Inferior parietal cortex (tissue), 1 donor: ENCODE data around the gene DRD5.
A peak's percentile ranks its signal among the peaks of the same experiment; 100 is the strongest.
"Not testable (repeated sequence)": the region's sequence is repeated elsewhere in the genome, so short reads cannot be mapped to it uniquely, and the experiment has no call there.

Experiments
- DNase-seq: peaks from one replicate; pipeline ENCODE4 v3.0.0-alpha.2; 2016; ENCODE audit errors: extremely low spot score

The DRD5 gene

GRCh38 chr4:9781343-9782135, at the start of gene DRD5:
Gene DRD5, plus strand, starts transcription at chr4:9781634. Its CDS starts 396 bp downstream, at chr4:9782030.
- no peak for DNase-seq

- DNase-seq: not testable (repeated sequence)
Observed at GRCh38 chr4:9732256-9732655, 49.2 kb upstream of the DRD5 start.

GRCh38 chr4:9735515-9735914, 45.9 kb upstream of the DRD5 start:
- DNase-seq: no peak

- DNase-seq: not testable (repeated sequence)
Observed at GRCh38 chr4:9737280-9737679, 44.2 kb upstream of the DRD5 start.

- DNase-seq: not testable (repeated sequence)
Observed at GRCh38 chr4:9743789-9744188, 37.6 kb upstream of the DRD5 start.

- DNase-seq: no peak
Observed at GRCh38 chr4:9745782-9746181, 35.7 kb upstream of the DRD5 start.

GRCh38 chr4:9758641-9759317, 22.7 kb upstream of the DRD5 start:
- no peak for DNase-seq

- peak; percentile 94 for DNase-seq
Observed at GRCh38 chr4:9762823-9763475, 18.5 kb upstream of the DRD5 start.

GRCh38 chr4:9764155-9764696, 17.2 kb upstream of the DRD5 start:
- DNase-seq: no peak

- peak; percentile 24 for DNase-seq
Observed at GRCh38 chr4:9765091-9765490, 16.3 kb upstream of the DRD5 start.

- DNase-seq: no peak
Observed at GRCh38 chr4:9769321-9769720, 12.1 kb upstream of the DRD5 start.

- no peak for DNase-seq
Observed at GRCh38 chr4:9771034-9771433, 10.4 kb upstream of the DRD5 start.

GRCh38 chr4:9773471-9773870, 8.0 kb upstream of the DRD5 start:
- no peak for DNase-seq

GRCh38 chr4:9782136-9782436, 652 bp downstream of the DRD5 start:
- no peak for DNase-seq

- not testable (repeated sequence) for DNase-seq
Observed at GRCh38 chr4:9785891-9786290, 4.5 kb downstream of the DRD5 start.

GRCh38 chr4:9792381-9792780, 10.9 kb downstream of the DRD5 start:
- DNase-seq: no peak

- not testable (repeated sequence) for DNase-seq
Observed at GRCh38 chr4:9796641-9797040, 15.2 kb downstream of the DRD5 start.

GRCh38 chr4:9800848-9801247, 19.4 kb downstream of the DRD5 start:
- no peak for DNase-seq

GRCh38 chr4:9804918-9805317, 23.5 kb downstream of the DRD5 start:
- DNase-seq: no peak

GRCh38 chr4:9808077-9808476, 26.6 kb downstream of the DRD5 start:
- no peak for DNase-seq

GRCh38 chr4:9811806-9812205, 30.4 kb downstream of the DRD5 start:
- no peak for DNase-seq

- peak; percentile 57 for DNase-seq
Observed at GRCh38 chr4:9812501-9813340, 31.3 kb downstream of the DRD5 start.
